Glutamatergic neuron (in vitro differentiated cells): ENCODE measurements around the gene NRG3. TPM values are rescaled to one million over a fixed set of nuclear protein-coding genes. Genes with fewer than 3 reads are reported as not detected.

Source experiments
- DNase-seq: peaks from one replicate; pipeline ENCODE4 v3.0.0; 2022
- H3K27ac Mint-ChIP-seq: one replicate; pipeline ENCODE4 v1.8.0; 2020; ENCODE audit warnings: mild to moderate bottlenecking, mixed read lengths, inconsistent platforms; ENCODE audit not compliant: unreplicated experiment
- H3K27me3 Mint-ChIP-seq: one replicate; pipeline ENCODE4 v1.8.0; 2020; ENCODE audit warnings: mild to moderate bottlenecking, moderate library complexity, mixed read lengths, inconsistent platforms; ENCODE audit not compliant: unreplicated experiment
- H3K36me3 Mint-ChIP-seq: one replicate; pipeline ENCODE4 v1.8.0; 2020; ENCODE audit warnings: mild to moderate bottlenecking, mixed read lengths, inconsistent platforms; ENCODE audit not compliant: unreplicated experiment
- H3K4me1 Mint-ChIP-seq: one replicate; pipeline ENCODE4 v1.8.0; 2020; ENCODE audit warnings: mild to moderate bottlenecking, low read depth, mixed read lengths, inconsistent platforms; ENCODE audit not compliant: unreplicated experiment
- H3K4me3 Mint-ChIP-seq: one replicate; pipeline ENCODE4 v1.8.0; 2020; ENCODE audit warnings: mild to moderate bottlenecking, mixed read lengths, inconsistent platforms; ENCODE audit not compliant: unreplicated experiment
- H3K9me3 Mint-ChIP-seq: one replicate; pipeline ENCODE4 v1.8.0; 2020; ENCODE audit warnings: mild to moderate bottlenecking, moderate library complexity, mixed read lengths, inconsistent platforms; ENCODE audit not compliant: unreplicated experiment
- CTCF ChIP-seq: fragments of 200-600 bp; sonication (generic); IDR thresholded peaks from one replicate; pipeline ENCODE4 v1.5.0; 2021; ENCODE audit not compliant: partially characterized antibody, unreplicated experiment
- total RNA-seq: library from RNA; stranded (reverse); fragmentation: NEBNext Ultra II Directional; extraction: Animal tissue kit (Norgen Biotek cat#: 25700); gene quantifications from one replicate; pipeline ENCODE4 v1.2.1, GENCODE V29; 2021; ENCODE audit not compliant: unreplicated experiment

Gene NRG3
- total RNA-seq, 1 donor from 2014 or later, result 3.2 TPM

DNA sequence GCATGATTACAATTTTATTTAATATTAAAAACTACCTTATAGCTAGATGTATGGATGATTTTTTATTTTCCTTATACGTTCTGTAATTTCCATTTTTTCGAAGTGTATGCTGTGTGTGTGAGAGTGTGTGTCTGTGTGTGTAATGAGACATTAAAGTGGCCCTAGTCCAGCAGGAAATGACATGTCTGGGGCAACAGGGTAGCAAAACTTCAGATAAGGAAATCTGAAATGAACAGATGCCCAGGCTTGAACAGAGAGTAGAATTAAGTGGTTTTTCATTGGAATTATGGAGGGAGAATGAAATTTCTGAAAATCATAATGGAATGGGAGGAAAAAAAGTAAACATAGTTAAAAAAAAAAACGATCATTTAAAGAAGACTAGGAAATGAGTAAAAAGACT, 200.6 kb downstream of the NRG3 start:
- no peaks in the 10 kb centered on the region for H3K36me3 Mint-ChIP-seq
- H3K27me3 Mint-ChIP-seq, result no peaks in the 10 kb centered on the region
- no peaks in the 10 kb centered on the region for H3K9me3 Mint-ChIP-seq
- peaks cover 2% of the 10 kb centered on the region for H3K4me1 Mint-ChIP-seq
- H3K4me3 Mint-ChIP-seq, result no peak overlapping the region
- no peak overlapping the region for H3K27ac Mint-ChIP-seq
- DNase-seq, result no peak
- TF ChIP-seq CTCF, result no peak

- H3K36me3 Mint-ChIP-seq, result no peaks in the 10 kb centered on the region
- no peaks in the 10 kb centered on the region for H3K27me3 Mint-ChIP-seq
- H3K4me3 Mint-ChIP-seq, result no peak overlapping the region
- DNase-seq, result no peak
- TF ChIP-seq CTCF, result no peak
- H3K9me3 Mint-ChIP-seq, result peaks cover 2% of the 10 kb centered on the region
- H3K4me1 Mint-ChIP-seq, result no peaks in the 10 kb centered on the region
- no peak overlapping the region for H3K27ac Mint-ChIP-seq
These were observed 209.5 kb downstream of the NRG3 start for GRCh38 chr10:82084496-82084895.

DNA sequence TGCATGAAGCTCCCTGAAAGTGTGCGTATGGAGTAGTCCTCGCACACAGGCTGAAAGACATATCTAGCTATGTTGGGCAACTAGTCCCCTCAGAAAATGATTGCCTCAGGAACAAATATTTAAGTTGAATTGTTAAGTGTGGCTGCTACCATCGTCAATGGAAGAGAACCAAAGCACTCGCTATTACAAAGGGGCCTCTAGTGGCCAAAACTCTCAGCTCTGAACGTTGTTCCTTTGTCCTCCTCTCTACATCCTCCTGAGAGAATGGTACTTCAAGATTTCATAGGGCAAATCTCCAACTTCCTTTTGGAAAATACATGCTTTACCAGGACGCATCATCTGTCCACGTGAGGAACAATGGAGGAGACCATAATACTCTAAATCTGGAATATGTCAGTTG, 209.9 kb downstream of the NRG3 start:
- no peaks in the 10 kb centered on the region for H3K4me1 Mint-ChIP-seq
- DNase-seq, result no peak
- no peak for TF ChIP-seq CTCF
- no peaks in the 10 kb centered on the region for H3K36me3 Mint-ChIP-seq
- no peak overlapping the region for H3K4me3 Mint-ChIP-seq
- peaks cover 2% of the 10 kb centered on the region for H3K9me3 Mint-ChIP-seq
- no peak overlapping the region for H3K27ac Mint-ChIP-seq
- H3K27me3 Mint-ChIP-seq, result no peaks in the 10 kb centered on the region

DNA sequence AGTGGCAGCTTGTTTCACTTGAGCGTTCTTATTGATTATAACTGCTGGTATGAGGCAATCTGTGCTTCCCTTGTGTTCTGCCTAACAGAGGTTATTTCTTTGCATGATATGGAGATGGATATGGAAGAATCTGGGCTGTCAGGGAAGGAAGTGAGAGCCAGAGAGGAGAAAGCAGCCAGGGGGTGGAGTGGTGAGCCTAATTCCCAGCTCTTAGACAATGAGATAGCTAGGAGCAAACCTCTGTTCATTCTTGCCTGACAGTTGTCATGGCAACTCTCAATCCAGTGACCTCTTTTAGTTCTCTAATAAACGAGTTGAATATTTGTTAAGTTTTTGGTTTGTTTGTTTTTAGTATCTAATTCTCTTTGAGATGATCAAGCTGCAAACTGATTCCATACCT, 214.3 kb downstream of the NRG3 start:
- TF ChIP-seq CTCF, result no peak
- Mint-ChIP-seq H3K9me3 (no peaks in the 10 kb centered on the region), H3K36me3 (no peaks in the 10 kb centered on the region), H3K27ac (no peak overlapping the region), H3K4me1 (no peaks in the 10 kb centered on the region), H3K27me3 (no peaks in the 10 kb centered on the region), H3K4me3 (no peak overlapping the region)
- no peak for DNase-seq

DNA sequence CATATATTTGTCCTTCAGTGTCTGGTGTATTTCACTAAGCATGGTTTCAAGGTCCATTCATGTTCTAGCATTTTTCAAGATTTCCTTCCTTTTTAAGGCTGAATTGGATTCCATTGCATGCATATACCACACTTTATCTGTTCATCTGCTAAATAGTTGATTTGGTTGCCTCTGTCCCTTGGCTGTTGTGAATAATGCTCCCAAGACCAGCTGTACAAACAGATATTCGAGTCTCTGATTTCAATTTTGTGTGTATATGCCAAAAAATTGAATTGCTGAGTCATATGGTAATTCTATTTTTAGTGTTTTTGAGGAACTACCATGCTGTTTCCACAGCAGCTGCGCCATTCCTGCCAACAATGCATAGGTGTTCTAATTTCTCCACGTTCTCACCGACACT, 216.4 kb downstream of the NRG3 start:
- Mint-ChIP-seq H3K4me1 (no peaks in the 10 kb centered on the region), H3K27me3 (no peaks in the 10 kb centered on the region), H3K36me3 (no peaks in the 10 kb centered on the region), H3K9me3 (no peaks in the 10 kb centered on the region), H3K27ac (no peak overlapping the region), H3K4me3 (no peak overlapping the region)
- DNase-seq, result no peak
- TF ChIP-seq CTCF, result no peak
